NCI-H526 treated with DMSO at 0.1 percent for 48 hours (cell line): ENCODE data around the gene CCDC85A.

Experiments
- DNase-seq: peaks from one replicate; lab custom pipeline; 2025; lab: John Stamatoyannopoulos, UW

The CCDC85A gene

DNA sequence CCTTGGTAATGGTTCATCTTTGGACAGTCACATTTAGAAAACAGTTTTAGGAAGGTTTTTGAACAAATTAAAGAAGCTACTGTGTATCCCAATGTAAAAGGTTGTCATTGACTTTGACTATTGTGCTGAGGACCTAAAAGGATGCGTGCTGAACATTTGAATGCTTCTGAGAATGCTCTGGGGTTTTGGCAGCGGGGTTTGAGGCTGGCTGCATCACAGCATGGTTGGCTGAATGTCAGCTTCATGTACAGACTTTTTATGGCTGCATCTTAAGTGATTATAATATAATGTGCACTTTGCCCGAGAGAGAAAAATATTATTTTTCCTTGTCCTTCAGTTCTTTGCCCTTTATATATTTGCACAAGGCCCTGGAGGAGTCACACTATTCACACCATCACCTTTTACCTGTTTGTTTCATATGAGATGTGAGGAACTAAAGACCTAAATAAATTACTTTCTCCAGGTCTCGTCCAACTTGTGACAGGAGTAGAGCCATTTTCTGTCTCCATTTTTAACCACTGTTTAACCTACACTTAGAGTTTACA is 125.9 kb downstream of the CCDC85A start:
- DNase-seq: no peak

DNA sequence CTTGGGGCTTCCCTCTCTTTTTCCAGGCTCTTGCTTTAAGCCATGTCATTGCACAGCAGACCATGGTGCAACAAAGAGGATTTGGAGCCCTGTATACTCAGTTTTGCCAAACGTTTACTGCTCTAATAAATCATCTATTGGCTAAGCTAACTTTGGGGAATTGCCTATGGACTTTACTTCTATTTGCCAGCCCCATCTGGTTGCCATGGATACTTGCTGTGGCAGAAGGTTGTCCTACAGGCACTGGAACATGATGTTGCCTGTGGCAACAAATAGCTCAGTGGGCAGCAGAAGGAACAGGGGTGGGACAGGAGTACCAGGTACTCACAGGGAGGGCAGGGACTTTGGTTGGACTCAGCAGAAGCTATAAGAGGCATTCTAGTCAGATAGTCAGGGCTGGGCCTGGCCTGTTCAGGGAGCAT is 129.7 kb downstream of the CCDC85A start:
- no peak for DNase-seq

DNA sequence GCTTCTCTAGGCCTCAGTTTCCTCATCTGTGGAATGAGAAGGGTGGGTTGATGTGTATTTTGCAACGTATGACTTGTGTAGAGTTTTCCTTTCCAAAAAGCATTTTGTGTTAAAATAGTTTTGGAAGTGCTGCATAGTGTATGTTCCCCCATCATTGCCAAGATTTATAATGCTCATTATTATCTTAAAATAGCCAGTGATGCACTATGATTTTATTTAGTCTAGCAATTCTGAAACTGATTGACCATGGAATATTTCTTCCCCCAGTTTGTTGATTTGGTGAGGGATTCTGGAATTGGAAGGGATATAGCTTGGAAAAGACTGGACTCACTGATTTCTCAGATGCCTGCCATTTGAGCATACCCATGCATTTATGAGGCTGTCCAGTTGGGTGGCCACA is 130.6 kb downstream of the CCDC85A start:
- DNase-seq: no peak

DNA sequence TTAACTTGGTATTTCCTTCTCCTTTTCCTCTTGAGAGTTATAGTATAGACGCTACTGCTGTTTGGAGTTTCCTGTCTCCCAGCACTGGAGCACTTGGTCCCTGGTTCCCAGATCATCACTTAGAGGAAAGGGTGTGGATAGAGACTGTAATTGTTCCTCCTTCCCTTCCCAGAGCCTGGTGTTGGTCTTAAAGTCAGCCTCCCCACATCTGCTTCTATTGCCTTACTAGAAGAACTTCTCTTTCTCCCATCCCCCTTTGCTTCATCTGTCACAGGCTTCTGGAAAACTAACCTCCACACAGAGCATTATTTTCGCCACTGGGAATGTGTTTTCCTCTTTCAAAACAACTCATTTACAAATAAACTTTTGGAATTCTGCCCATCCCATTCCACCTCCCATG is 131.0 kb downstream of the CCDC85A start:
- no peak for DNase-seq

DNA sequence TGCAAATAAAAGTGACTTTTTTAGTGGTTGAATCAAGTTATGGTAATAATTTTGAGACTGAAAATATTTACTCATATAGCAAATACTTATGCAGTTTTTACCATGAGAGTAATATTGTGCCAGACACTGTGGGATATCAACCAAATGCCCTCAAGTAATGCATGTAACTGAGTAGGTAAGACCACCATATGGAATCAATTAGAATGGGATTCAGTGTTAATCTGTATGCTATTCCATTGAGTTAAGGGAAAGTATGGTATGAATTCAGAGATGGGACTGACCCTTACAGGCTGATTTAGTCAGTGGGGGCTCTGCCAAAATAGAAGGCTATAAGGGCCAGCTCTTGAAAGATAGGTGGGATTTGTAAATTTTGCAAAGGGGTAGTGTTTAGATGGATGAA is 131.6 kb downstream of the CCDC85A start:
- no peak for DNase-seq

DNA sequence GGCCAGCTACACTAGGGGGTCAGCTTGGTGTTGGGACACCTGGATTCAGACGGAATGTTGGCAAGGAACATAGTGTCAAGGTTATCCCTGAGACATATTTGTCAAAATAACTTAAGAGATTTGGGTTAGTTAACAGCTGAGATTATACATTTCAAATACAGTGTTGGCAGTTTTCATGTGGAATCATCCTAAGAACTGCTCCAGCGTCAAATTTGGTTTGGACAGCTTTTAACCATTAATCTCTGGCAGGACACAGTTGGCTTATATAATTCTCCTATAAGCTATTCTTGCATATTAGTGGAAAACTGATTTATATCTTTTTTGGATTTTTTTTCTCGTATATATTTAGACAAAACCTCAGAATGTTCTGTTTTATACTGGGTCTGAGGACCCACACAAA is 132.2 kb downstream of the CCDC85A start:
- DNase-seq: no peak

DNA sequence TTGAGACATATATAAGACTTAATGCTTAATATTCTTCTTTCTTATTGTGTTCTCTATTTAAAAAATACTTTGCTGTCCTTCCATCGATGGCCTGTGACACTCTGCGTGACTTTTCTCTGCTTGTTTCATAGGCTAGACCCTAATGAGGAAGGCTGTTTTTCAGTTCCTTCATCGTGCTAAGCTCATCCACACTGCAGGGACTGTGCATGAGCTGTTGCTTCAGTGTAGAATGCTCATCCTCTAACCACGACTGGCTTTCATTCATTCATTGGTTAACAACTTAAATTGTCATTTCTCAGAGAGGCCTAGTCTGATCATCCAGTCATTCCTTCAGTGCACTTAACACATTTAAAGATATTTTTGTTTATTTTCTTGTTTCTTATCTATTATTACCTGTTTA is 134.4 kb downstream of the CCDC85A start:
- DNase-seq: no peak

DNA sequence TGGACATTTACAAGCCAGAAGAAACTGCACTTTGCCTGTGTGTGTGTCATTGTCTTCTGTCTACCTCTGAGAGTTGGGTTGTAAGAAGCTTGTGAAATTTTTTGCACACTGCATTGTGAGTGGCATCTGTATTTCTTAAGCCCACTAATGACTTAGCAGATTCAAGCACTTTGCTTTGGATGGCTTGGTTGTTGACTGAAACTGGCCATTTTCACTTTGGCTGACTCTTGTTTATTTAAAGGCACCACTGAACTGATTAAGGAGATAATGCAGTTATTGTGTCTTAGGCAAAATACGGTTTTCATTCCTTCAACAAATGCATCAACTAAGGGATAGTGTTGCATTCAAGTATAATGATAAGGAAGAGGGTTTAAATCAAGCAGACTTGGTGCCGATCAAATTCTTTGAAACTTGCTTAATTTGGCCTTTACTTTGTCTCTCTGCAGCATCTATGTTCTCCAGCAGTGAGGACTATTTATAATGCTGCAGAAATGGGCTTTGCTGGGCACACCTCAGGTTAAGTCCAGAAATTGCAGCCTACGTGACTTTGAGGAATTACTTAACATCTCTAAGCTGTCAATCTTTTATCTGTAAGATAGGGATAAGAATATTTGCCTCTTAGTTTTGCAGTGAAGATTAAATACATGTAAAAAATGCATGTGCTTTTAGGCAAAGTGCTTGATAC is 142.0 kb downstream of the CCDC85A start:
- DNase-seq: no peak

DNA sequence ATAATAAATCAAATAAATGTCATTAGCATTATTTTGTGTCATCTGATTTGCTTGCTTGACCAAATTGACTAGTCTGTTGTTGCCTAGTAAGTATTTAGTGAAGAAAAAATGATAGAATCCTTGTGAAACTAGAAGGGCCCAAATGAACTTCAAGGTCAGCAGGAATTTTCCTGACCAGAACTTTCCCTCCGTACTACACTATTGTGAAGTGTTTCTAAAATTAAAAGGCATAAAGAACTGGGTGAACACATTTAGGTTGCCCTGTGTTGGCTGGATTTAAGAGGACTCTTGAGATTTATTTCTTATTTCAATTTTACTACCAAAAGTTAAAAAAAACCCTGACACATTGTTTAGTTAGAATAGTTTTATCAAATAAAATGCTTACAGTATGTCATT is 142.6 kb downstream of the CCDC85A start:
- no peak for DNase-seq

DNA sequence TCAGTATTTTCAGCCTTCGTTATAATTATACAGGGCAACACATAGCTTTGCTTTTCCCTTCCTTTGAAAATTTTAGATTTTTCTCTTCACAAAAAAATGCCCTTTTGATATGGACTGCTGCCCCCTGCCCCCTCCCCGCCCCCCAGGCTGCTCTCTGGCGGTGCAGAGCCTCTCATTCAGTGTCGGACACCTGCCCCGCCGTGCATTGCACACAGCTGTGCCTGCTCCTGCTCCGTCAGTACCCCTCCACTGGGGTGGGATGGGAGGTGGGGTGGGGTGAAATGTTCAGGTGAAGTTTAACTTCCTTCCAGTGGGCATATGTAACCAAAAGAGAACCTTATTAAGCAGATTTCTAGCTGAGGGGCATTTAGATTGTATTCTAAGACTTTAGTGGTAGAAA is 148.0 kb downstream of the CCDC85A start:
- no peak for DNase-seq

DNA sequence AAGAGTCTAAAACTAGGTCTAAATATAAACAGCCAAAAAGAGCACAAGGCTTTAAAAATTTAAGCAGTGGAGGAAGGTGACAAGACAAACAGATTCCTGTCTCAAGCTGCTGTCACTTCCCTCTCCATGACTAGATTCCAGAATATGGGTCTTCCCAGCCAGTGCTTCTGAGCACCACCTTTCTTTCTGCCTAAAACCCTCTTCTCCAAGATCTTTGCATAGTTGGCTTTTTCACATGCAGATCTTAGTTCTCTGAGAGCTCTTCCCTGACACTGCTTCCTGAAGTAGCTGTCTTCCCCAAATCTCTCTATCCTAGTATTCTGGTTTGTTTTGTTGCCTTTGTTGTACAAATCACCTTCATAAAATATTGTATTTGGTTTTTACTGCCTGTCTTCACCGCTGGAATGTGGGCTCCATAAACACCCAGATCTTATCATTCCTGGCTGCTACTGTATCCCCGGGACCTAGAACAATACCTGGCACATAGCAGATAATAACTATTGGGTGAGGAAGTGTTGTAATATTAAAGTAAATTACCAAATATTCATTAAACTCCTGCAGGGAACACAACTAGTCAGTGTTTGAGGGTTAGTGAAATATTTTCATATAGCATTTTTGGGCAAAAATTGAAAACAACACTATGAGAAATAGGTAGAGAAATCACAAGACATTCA is 150.2 kb downstream of the CCDC85A start:
- no peak for DNase-seq

DNA sequence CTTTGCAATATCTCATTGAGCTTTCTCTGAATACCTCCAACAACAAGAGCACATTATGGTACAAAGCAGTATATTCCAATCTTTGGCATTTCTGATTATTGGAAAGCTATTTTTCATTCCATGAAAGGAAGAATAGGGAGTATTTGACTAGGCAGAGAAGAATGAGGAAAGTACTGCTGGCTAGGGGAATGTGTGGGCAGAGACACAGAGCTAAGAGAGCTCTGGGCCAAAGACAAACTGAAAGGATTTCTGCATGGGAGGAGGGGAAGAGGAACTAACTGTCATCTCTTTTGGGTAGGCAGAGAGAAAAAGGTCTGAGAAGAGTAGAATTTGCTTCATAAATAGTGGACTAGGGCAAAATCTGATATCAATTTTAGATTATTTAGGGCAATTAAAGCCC is 150.8 kb downstream of the CCDC85A start:
- DNase-seq: no peak

DNA sequence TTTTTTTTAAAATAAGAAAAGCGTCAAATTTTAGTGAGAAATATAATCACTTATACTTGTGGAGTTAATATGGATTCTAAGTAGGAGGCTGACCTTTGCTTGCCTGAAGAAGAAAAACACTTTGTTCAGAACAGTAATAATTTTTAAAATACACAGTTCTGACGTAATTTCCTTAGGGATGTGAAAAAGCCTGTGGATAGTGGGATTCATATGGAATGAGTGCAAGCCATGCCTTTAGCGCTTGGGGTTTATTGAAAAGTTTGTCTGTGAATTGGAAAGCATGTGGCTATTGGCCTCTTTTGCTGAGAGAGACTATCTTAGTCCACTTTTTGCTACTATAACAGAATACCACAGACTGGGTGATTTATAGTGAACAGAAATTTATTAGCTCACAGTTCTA is 151.3 kb downstream of the CCDC85A start:
- no peak for DNase-seq

DNA sequence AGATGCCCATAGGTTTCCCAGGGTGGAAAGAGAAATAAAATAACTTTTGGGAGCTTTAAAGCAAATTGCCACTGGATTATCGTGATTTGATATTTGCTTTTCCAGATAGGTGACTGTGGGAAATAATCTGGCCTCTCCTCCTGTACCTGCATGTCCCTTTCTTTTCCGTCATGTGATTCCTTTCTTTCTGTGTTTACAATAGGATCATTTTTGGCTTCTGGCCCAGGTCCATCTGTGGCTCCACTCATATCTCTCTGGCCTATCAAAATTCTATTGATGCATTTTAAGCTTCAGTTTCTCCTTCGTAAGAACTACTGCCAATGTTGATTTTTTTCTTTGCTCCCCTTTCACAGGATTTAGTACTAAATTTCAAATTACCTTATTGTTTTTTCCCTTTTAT is 153.6 kb downstream of the CCDC85A start:
- no peak for DNase-seq

DNA sequence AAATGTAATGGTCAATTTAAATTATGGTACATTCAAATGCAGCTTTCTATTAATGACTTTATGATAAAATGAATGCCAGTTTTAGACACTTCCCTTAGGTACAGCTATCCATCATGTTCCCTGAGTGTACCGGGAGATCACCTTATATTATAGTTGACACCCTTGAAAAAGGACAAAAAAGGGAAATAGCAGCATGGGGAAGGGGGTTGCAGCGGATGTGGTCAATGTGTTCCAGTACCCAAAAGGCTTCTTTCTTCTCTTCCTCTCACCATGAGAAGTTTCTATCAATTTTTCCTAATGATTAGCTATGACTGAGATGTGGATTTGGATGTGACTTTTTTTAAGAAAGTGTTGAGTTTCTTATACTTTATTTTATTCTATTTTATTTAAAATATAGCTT is 154.4 kb downstream of the CCDC85A start:
- no peak for DNase-seq

DNA sequence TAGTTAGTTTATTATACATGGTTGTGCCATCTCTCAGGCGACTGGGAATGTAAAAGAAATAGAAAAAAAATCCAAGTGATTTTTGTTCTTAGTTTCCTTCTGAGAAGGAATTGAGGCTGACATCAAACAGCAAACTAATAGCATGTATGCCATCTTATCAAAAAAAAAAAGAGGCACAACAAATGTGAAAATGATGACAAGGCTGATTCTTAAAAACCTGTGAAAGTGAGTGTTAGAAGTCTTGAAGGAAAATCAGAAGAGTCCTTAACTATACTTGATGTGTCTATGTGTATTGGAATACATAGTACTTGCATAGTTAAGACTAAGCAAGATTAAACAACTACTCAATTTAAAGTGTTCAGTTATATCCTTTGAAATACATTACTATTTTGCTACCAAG is 161.0 kb downstream of the CCDC85A start:
- no peak for DNase-seq

DNA sequence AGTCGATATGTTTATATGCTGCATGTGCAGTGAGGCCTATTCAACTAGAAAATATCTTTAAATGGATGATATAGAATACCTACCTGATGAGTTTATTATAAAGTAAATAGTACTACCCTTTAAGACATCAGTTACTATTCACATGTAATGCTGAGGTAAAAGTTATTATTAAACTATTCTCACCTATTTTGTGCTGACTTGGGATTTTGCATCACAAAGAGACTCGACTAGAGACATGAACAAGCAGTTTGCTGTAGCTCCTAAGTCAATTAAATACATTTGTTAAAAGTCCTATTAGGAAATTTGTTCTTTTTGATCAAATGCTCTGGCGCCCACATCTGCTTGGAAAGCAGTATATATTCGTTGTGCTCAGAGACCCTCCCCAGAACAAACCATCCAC is 164.1 kb downstream of the CCDC85A start:
- DNase-seq: no peak

DNA sequence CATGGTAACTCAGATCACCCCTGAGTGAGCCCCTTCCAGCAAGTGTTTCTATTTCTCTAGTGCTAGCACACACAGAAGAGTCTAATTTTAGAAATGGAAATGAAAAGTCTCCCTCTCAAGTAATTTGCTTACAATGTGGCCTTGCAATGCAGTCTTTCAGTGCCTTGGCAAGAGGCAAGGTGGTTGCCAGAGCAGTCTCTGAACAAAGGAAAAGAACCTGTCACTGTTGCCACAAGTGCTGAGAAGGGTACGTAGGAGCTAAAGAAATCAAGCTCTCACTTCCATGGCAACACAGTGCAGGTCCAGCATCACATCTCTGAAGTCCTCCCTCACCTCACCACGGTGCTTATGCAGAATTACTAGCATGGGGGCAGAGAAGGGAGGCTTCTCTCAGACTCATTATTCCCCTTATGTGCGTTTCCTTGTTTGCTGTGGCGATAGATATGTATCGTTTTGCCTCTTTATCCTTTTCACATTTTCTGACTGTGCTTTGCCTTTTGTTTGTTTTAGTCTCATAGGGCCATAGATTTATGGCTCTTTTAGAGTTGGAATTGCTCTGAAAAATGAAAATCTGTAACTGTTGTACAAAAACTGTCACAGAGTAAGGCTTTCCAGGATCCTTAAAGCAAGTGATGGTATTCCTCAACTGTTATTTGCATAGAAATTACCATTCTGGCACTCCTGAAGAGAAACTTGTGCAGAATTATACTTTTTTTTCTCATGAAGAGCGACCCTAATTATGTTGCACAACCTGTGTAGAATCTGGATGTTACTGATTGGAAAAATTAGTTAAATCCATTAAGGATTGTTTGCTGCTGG is 164.8 kb downstream of the CCDC85A start:
- DNase-seq: peak; percentile 46

DNA sequence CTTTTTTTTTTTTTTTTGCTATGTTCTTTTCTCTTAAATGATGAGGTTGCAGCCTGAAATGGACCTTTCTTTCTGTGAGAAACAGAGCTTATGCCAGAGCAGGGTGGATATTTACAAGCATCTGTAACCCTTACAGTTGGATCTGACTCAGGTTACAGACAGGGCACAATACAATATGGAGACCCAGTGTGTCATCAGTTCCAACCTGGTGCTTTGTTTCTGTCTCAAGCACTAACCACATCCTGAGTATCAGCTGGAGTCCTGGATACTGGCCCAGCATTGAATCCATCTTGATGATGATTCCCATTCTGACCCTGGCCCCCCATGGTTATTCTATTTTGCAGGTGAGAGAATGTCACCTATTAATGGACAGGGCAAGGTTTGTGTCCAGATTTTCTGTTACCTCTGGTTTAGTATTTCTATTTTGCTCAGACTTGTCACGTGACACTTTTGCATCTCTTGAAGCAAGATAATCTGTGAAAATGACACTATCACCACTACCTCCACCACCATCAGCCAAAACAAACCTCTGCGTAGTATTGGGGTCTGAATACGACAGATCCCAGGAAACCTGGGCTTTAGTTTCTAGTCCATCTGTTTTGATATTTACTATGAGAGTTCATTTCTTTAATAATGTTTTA is 174.0 kb downstream of the CCDC85A start:
- DNase-seq: no peak

DNA sequence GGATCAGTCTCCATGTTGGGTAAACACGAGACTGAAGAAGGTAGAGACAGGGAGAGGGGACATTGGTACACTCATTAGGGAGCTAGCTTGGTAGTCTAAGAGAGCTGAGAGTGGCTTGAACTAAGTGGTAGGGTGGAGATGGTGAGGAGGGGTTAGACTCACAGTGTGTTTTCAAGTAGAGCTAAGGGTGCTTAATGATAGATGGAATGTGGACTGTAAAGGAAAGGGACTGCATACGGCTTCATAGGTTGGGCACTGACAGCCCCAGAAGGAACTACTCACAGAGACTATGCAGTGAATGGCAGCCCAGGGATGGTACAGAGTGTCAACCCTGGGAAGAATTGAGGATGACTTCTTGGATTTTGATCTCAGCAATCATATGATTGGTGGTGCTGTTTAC is 178.1 kb downstream of the CCDC85A start:
- DNase-seq: no peak

DNA sequence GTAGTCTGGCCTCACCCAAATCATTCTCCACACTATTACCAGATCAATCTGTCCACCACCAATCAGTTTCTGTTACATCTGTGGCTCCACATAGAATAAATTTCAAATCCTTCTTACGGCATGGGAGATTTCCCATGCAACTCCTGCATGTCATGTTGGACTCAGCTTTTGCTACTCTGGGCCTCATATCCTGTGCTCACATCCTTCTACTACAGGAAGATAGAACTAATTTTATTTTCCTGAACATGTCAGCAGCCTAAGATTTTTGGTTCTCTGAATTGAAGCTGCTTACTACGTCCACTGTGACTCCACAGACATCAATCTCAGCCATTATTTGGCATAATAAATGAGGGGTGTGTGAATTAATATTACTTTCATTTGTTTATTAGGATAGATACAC is 181.1 kb downstream of the CCDC85A start:
- DNase-seq: no peak

DNA sequence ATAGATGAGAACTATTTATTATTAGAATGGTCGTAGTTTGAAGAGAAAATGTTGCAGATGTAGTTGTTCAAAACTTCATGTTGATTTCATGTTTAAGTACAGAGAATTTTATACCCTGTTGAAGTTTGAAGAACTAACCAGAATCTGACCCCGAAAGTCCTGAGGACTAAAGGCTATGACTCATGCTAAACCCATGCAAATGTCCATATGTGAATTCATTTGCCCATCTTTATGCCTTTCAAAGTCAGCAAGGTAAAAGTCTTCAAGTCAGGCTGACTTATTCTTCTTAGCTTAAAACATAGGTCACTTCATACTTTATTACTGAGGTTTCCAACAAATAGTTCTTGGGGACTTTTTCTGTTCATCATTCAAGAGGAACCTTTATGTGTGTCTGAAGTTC is 185.5 kb downstream of the CCDC85A start:
- DNase-seq: no peak
